Fibroblast of villous mesenchyme (primary cell): ENCODE data around the gene STYX. TPM values are rescaled to one million over a fixed set of nuclear protein-coding genes. Genes with fewer than 3 reads are reported as not detected.

Source experiments
- DNase-seq: peaks from one replicate; pipeline ENCODE4 v3.0.0-alpha.2; 2010; ENCODE audit warnings: low read depth
- H3K4me3 ChIP-seq: 2 replicates; pipeline ENCODE4 v1.5.1; 2011; ENCODE audit warnings: low read depth, mild to moderate bottlenecking, low read length
- CTCF ChIP-seq: IDR thresholded peaks from 2 replicates; pipeline ENCODE4 v1.5.1; 2012; ENCODE audit warnings: low read depth, mild to moderate bottlenecking, low read length; ENCODE audit not compliant: insufficient read depth
- small RNA-seq: library from RNA; depleted of rRNA; stranded (forward); fragments of <200 nt; gene quantifications from one replicate; pipeline ENCODE3, GENCODE V24; 2012
- total RNA-seq: library from RNA; depleted of rRNA; stranded (reverse); fragments of >200 nt; gene quantifications from 2 replicates; pipeline ENCODE4 v1.2.3, GENCODE V29; 2012

The STYX gene
- total RNA-seq, 1 donor: 26.3 TPM

- no peak for TF ChIP-seq CTCF
- DNase-seq: no peak
- H3K4me3 ChIP-seq: no peak overlapping the region
Measured at GRCh38 chr14:52808101-52808500, 78.1 kb downstream of the STYX start.

DNA sequence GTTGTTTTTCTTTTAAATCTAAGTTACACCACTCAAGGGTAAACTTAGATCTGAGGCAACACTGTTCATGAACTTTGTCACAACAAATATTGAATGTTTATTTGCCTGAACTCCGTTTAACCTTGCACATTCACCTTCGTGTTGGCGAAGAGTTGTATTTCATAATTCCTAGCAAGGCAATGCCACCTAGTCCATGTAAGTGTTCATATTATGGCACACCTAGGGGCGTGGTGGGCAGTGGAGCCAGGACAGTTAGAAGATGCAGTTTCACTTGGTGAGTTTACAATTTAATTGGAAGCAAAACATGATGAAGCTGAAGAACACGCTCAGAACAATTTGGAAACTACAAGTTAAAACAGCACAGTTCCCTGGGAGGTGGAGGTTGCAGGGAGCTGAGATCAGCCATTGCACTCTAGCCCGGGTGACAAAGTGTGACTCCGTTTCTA is 91.9 kb downstream of the STYX start:
- no peak for TF ChIP-seq CTCF
- no peak for DNase-seq
- no peak overlapping the region for H3K4me3 ChIP-seq

GRCh38 chr14:52824462-52824861 is 94.5 kb downstream of the STYX start:
- DNase-seq: peak; percentile 25
- TF ChIP-seq CTCF: no peak
- H3K4me3 ChIP-seq: no peak overlapping the region

Small RNA genes lying within 50 kb of the gene (small RNA-seq; reads per million reads assigned to genes)
- not detected for gene AL139317.2

Other genes starting within 250 kb of the STYX start
- gene TXNDC16, start 177.7 kb upstream of the STYX start, total RNA-seq: 3.0 and 3.9 TPM in 2 replicates
- gene GPR137C, start 177.3 kb upstream of the STYX start, total RNA-seq: 0.32 and 0.43 TPM in 2 replicates
- 49.7 and 52.8 TPM in 2 replicates for gene ERO1A, start 34.6 kb upstream of the STYX start, total RNA-seq
- 80.2 and 99.7 TPM in 2 replicates for gene PSMC6, start 23.0 kb upstream of the STYX start, total RNA-seq
- gene GNPNAT1, start 61.4 kb downstream of the STYX start, total RNA-seq: 23.8 and 31.1 TPM in 2 replicates
- gene FERMT2, start 220.9 kb downstream of the STYX start, total RNA-seq: 266 and 320 TPM in 2 replicates